ENCODE measurements around the gene PALMD.

PALMD gene

GRCh38 chr1:99660496-99660895, 14.6 kb downstream of the PALMD start:
- no peak for DNase-seq (ENCODE audit: low spot score)

GRCh38 chr1:99661780-99662179, 15.9 kb downstream of the PALMD start:
- DNase-seq (ENCODE audit: low spot score): no peak

GRCh38 chr1:99662539-99663080, 16.7 kb downstream of the PALMD start:
- no peak for DNase-seq (ENCODE audit: low spot score)

- DNase-seq (ENCODE audit: low spot score): no peak
These were observed 17.6 kb downstream of the PALMD start for GRCh38 chr1:99663501-99663900.

GRCh38 chr1:99665212-99665611, 19.3 kb downstream of the PALMD start:
- no peak for DNase-seq (ENCODE audit: low spot score)

- DNase-seq (ENCODE audit: low spot score): no peak
These were observed 23.5 kb downstream of the PALMD start for GRCh38 chr1:99669376-99669775.

- DNase-seq (ENCODE audit: low spot score): no peak
These were observed 23.9 kb downstream of the PALMD start for GRCh38 chr1:99669821-99670220.

- no peak for DNase-seq (ENCODE audit: low spot score)
These were observed 24.7 kb downstream of the PALMD start for GRCh38 chr1:99670583-99670982.

- no peak for DNase-seq (ENCODE audit: low spot score)
These were observed 26.1 kb downstream of the PALMD start for GRCh38 chr1:99672038-99672437.

GRCh38 chr1:99672530-99673213, 26.8 kb downstream of the PALMD start:
- no peak for DNase-seq (ENCODE audit: low spot score)

- DNase-seq (ENCODE audit: low spot score): no peak
These were observed 27.4 kb downstream of the PALMD start for GRCh38 chr1:99673315-99673714.

- no peak for DNase-seq (ENCODE audit: low spot score)
These were observed 28.5 kb downstream of the PALMD start for GRCh38 chr1:99674115-99675064.

GRCh38 chr1:99675292-99675691, 29.4 kb downstream of the PALMD start:
- no peak for DNase-seq (ENCODE audit: low spot score)

- DNase-seq (ENCODE audit: low spot score): no peak
These were observed 30.1 kb downstream of the PALMD start for GRCh38 chr1:99675994-99676393.

GRCh38 chr1:99676876-99677275, 31.0 kb downstream of the PALMD start:
- no peak for DNase-seq (ENCODE audit: low spot score)

- DNase-seq (ENCODE audit: low spot score): no peak
These were observed 31.5 kb downstream of the PALMD start for GRCh38 chr1:99677416-99677815.

- DNase-seq (ENCODE audit: low spot score): no peak
These were observed 34.4 kb downstream of the PALMD start for GRCh38 chr1:99680270-99680669.

GRCh38 chr1:99681583-99681982, 35.7 kb downstream of the PALMD start:
- no peak for DNase-seq (ENCODE audit: low spot score)

GRCh38 chr1:99682291-99682751, 36.4 kb downstream of the PALMD start:
- DNase-seq (ENCODE audit: low spot score): no peak

- peak; percentile 3 for DNase-seq (ENCODE audit: low spot score)
These were observed 39.7 kb downstream of the PALMD start for GRCh38 chr1:99685516-99686180.

- DNase-seq (ENCODE audit: low spot score): no peak
These were observed 45.3 kb downstream of the PALMD start for GRCh38 chr1:99691175-99691574.

GRCh38 chr1:99696616-99697015, 50.7 kb downstream of the PALMD start:
- no peak for DNase-seq (ENCODE audit: low spot score)

Data from CD4-positive, alpha-beta T cell treated with Interleukin-6 at 100 ng/mL for 8 hours (primary cell).